Measurements from ENCODE around the gene ZNF438.
"Not testable (repeated sequence)": the region's sequence is repeated elsewhere in the genome, so short reads cannot be mapped to it uniquely, and the experiment has no call there.

Gene ZNF438

GRCh38 chr10:31033147-31033546 is 1.5 kb upstream of the ZNF438 start:
- no peak for DNase-seq (ENCODE audit: low read depth)
- H3K4me3 ChIP-seq (ENCODE audit: low read length) = no peak overlapping the region
- no peak for TF ChIP-seq CTCF (IDR thresholded peaks at IDR 0.05; ENCODE audit: insufficient read depth, low read depth, low read length, missing control alignments)

GRCh38 chr10:31032258-31033132 is 830 bp upstream of the ZNF438 start:
- TF ChIP-seq CTCF (IDR thresholded peaks at IDR 0.05; ENCODE audit: insufficient read depth, low read depth, low read length, missing control alignments) = no peak
- DNase-seq (ENCODE audit: low read depth) = peak; percentile 95
- peak overlapping the region; percentile 81 for H3K4me3 ChIP-seq (ENCODE audit: low read length)

GRCh38 chr10:31031205-31031557 is 484 bp downstream of the ZNF438 start:
- no peak for DNase-seq (ENCODE audit: low read depth)
- no peak for TF ChIP-seq CTCF (IDR thresholded peaks at IDR 0.05; ENCODE audit: insufficient read depth, low read depth, low read length, missing control alignments)
- H3K4me3 ChIP-seq (ENCODE audit: low read length) = peak overlapping the region; percentile 81

- TF ChIP-seq CTCF (IDR thresholded peaks at IDR 0.05; ENCODE audit: insufficient read depth, low read depth, low read length, missing control alignments) = no peak
- H3K4me3 ChIP-seq (ENCODE audit: low read length) = peak overlapping the region; percentile 81
- no peak for DNase-seq (ENCODE audit: low read depth)
Observed at GRCh38 chr10:31030800-31031199, 865 bp downstream of the ZNF438 start.

- no peak overlapping the region for H3K4me3 ChIP-seq (ENCODE audit: low read length)
- DNase-seq (ENCODE audit: low read depth) = no peak
- TF ChIP-seq CTCF (IDR thresholded peaks at IDR 0.05; ENCODE audit: insufficient read depth, low read depth, low read length, missing control alignments) = no peak
Observed at GRCh38 chr10:31030260-31030659, 1.4 kb downstream of the ZNF438 start.

- peak; percentile 82 for DNase-seq (ENCODE audit: low read depth)
- H3K4me3 ChIP-seq (ENCODE audit: low read length) = no peak overlapping the region
- TF ChIP-seq CTCF (IDR thresholded peaks at IDR 0.05; ENCODE audit: insufficient read depth, low read depth, low read length, missing control alignments) = no peak
Observed at GRCh38 chr10:31028081-31028480, 3.6 kb downstream of the ZNF438 start.

GRCh38 chr10:31026279-31026678 is 5.4 kb downstream of the ZNF438 start:
- not testable (repeated sequence) for H3K4me3 ChIP-seq (ENCODE audit: low read length); DNase-seq (ENCODE audit: low read depth)

Measured in epithelial cell of esophagus (primary cell).